ENCODE measurements around the gene SPECC1. TPM values are rescaled to one million over a fixed set of nuclear protein-coding genes. Genes with fewer than 3 reads are reported as not detected.
"Not testable (repeated sequence)": the region's sequence is repeated elsewhere in the genome, so short reads cannot be mapped to it uniquely, and the experiment has no call there.

The SPECC1 gene
- polyA plus RNA-seq, 3 donors: 5.0 to 11.5 (median 8.2) TPM

DNA sequence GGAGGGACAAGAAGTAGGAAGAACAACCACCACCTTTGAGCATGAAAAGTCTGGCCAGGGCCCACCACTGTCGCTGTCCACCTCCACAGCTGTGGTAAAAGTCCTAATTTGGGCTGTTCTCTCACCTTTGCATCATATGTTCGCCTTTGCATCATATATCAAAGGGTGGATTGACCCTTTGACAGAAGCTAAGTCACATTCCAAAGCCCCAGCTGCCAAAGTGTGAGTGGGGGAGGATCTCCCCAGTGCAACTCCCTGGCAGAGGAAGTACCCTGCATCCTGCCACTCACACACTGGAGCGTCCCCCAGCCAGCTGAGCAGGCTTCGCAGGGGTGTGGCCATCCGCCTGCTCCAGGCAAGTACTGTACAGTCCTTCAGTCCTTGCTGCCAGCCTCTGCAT lies 12.7 kb upstream of the SPECC1 start:
- no peak overlapping the region for H3K27ac ChIP-seq (ENCODE audit: low read depth, low read length)
- 22 to 56% (median 31%) methylated on average over 5 of the region's 5 CpGs for WGBS, 3 donors

- no peak overlapping the region for H3K27ac ChIP-seq (ENCODE audit: low read depth, low read length)
- whole genome bisulfite sequencing, 3 donors: 25 to 31% (median 29%) methylated on average over 35 of the region's 35 CpGs
Observed at GRCh38 chr17:20008242-20009051, 712 bp upstream of the SPECC1 start.

DNA sequence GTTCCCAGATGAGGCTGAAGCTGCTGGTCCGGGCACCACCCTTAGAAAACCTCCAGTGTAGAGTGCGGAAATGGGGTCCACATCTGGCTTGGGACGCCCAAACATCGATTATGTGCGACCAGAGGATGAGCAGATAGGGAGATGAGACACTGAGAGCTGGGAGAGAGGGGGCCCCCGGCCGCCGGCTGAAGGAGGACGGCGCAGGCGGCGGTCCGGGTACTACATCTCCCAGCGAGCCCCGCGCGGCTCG lies 182 bp upstream of the SPECC1 start:
- WGBS, 3 donors: 0 to 1% (median 0%) methylated on average over 17 to 18 of the region's 18 CpGs
- H3K27ac ChIP-seq (ENCODE audit: low read depth, low read length): no peak overlapping the region

GRCh38 chr17:20010099-20010863 lies 1.1 kb downstream of the SPECC1 start:
- H3K27ac ChIP-seq (ENCODE audit: low read depth, low read length): no peak overlapping the region

GRCh38 chr17:20010936-20011335 lies 1.8 kb downstream of the SPECC1 start:
- no peak overlapping the region for H3K27ac ChIP-seq (ENCODE audit: low read depth, low read length)
- WGBS, 3 donors: 75 to 82% (median 81%) methylated on average over 1 of the region's 1 CpG

More at GRCh38 chr17:20010099-20010863, 1.1 kb downstream of the SPECC1 start:
- 15 to 26% (median 24%) methylated on average over 11 of the region's 11 CpGs for WGBS, 3 donors

DNA sequence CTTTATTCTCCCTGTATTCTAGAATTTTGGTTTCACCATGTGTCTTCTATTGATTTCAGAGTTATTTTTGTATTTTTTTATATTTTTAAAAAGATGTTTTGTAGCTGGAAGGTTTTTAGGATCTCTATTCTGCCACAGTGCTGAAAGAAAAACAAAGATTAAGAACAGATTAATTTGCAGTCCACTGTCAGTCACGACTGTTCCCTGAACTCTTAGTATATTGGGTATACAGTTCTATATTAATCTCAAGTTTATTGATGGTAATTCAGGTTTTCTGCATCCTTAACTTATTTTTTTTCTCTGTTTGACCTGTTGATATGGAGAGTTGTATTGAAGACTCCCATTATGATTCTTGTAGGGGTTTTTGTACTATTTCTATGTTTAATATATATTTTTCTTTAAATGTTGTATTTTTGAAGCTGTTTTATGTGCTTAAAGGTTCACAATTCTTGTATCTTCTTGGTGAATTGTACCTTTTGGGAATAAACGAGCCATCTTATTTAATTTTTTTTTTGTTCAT lies 2.9 kb downstream of the SPECC1 start:
- no peak overlapping the region for H3K27ac ChIP-seq (ENCODE audit: low read depth, low read length)
- 64 to 81% (median 80%) methylated on average over 2 of the region's 2 CpGs for WGBS, 3 donors

DNA sequence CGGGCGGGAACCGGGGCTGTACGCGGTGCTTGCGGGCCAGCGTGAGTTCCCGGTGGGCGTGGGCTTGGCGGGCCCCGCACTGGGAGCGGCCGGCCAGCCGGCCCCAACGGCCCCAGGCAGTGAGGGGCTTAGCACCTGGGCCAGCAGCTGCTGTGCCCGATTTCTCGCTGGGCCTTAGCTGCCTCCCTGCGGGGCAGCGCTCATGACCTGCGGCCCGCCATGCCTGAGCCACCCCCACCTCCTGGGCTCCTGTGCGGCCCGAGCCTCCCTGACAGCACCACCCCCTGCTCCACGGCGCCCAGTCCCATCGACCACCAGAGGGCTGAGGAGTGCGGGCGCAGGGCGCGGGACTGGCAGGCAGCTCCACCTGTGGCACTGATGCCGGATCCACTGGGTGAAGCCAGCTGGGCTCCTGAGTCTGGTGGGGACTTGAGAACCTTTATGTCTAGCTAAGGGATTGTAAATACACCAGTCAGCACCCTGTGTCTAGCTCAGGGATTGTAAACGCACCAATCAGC lies 7.4 kb downstream of the SPECC1 start:
- not testable (repeated sequence) for H3K27ac ChIP-seq (ENCODE audit: low read depth, low read length)

DNA sequence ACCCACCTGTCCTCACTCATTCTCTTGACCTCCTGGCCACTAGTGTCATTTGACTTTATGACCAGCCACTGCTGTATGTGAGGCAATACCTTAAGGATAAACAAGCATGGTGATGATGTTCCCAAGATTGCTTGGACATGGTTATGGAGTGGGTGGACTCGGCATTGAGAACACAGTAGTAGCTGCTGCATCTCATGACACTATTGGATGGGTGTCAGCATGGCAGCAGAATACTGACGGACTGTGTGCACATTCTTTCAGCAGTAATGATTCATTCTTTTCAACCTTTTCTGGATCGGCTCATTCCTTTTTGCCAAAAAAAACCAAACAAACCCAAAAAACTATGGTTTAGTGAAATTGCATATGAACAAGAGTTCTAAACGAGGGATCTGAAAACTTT lies 13.5 kb downstream of the SPECC1 start:
- no peak overlapping the region for H3K27ac ChIP-seq (ENCODE audit: low read depth, low read length)
- WGBS, 3 donors: 78 to 89% (median 88%) methylated on average over 4 of the region's 4 CpGs

More for the DNA sequence above, 7.4 kb downstream of the SPECC1 start:
- 94 to 98% (median 97%) methylated on average over 25 to 32 of the region's 32 CpGs for WGBS, 3 donors

GRCh38 chr17:20026960-20027359 lies 17.8 kb downstream of the SPECC1 start:
- no peak overlapping the region for H3K27ac ChIP-seq (ENCODE audit: low read depth, low read length)

GRCh38 chr17:20028443-20028842 lies 19.3 kb downstream of the SPECC1 start:
- WGBS, 3 donors: 72 to 84% (median 81%) methylated on average over 3 of the region's 3 CpGs
- no peak overlapping the region for H3K27ac ChIP-seq (ENCODE audit: low read depth, low read length)

GRCh38 chr17:20032636-20033035 lies 23.5 kb downstream of the SPECC1 start:
- 83 to 91% (median 91%) methylated on average over 7 of the region's 7 CpGs for WGBS, 3 donors
- no peak overlapping the region for H3K27ac ChIP-seq (ENCODE audit: low read depth, low read length)

- H3K27ac ChIP-seq (ENCODE audit: low read depth, low read length): no peak overlapping the region
- 72 to 84% (median 79%) methylated on average over 3 of the region's 3 CpGs for WGBS, 3 donors
Observed at GRCh38 chr17:20033415-20033814, 24.3 kb downstream of the SPECC1 start.

GRCh38 chr17:20035501-20035900 lies 26.3 kb downstream of the SPECC1 start:
- WGBS, 3 donors: 70 to 95% (median 94%) methylated on average over 3 of the region's 3 CpGs
- H3K27ac ChIP-seq (ENCODE audit: low read depth, low read length): no peak overlapping the region

GRCh38 chr17:20037286-20037685 lies 28.1 kb downstream of the SPECC1 start:
- WGBS, 3 donors: 44 to 79% (median 77%) methylated on average over 1 of the region's 1 CpG
- H3K27ac ChIP-seq (ENCODE audit: low read depth, low read length): not testable (repeated sequence)

DNA sequence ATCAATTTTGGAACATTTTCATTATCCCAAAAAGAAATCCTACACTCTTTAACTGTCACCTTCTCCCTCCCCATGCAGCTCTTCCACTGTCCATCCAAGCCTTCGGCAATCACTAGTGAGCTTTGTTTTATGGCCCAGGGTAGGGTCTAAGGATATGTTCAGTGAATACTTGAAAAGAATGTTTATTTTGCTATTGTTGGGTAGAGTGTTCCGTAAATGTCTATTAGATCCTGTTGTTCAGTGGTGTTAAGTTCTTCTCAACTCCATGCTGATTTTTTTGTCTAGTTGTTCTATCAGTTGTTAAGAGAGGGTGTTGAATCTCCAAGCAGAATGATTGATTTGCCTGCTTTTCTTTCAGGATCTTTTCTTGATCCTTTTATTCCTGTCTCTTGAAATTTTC lies 29.9 kb downstream of the SPECC1 start:
- 92 to 95% (median 94%) methylated on average over 2 of the region's 2 CpGs for WGBS, 3 donors
- no peak overlapping the region for H3K27ac ChIP-seq (ENCODE audit: low read depth, low read length)

- no peak overlapping the region for H3K27ac ChIP-seq (ENCODE audit: low read depth, low read length)
Observed at GRCh38 chr17:20040216-20040615, 31.1 kb downstream of the SPECC1 start.

- H3K27ac ChIP-seq (ENCODE audit: low read depth, low read length): no peak overlapping the region
- 79 to 93% (median 81%) methylated on average over 3 of the region's 3 CpGs for WGBS, 3 donors
Observed at GRCh38 chr17:20043021-20043420, 33.9 kb downstream of the SPECC1 start.

GRCh38 chr17:20045476-20045875 lies 36.3 kb downstream of the SPECC1 start:
- WGBS, 3 donors: 35 to 71% (median 48%) methylated on average over 1 of the region's 1 CpG
- no peak overlapping the region for H3K27ac ChIP-seq (ENCODE audit: low read depth, low read length)

DNA sequence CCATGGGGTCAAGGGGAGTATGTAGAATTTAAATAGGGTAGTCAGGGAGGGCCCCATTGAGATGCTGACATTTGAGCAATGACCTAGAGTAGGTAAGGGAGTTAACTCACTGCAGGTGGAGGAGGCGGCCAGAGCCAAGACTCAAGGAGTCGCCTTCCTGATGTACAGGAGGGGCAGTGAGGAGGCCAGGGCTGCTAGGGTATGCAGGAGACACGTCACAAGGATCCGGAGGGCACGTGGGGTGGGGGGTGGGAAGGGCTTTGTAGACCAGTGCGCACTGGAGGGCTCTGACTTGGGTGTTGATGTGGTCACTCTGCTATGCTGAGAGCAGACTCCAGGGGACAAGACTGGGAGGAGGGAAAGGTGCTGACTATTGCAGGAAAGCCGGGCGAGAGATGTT lies 37.5 kb downstream of the SPECC1 start:
- H3K27ac ChIP-seq (ENCODE audit: low read depth, low read length): no peak overlapping the region
- 66 to 84% (median 81%) methylated on average over 8 of the region's 8 CpGs for WGBS, 3 donors

DNA sequence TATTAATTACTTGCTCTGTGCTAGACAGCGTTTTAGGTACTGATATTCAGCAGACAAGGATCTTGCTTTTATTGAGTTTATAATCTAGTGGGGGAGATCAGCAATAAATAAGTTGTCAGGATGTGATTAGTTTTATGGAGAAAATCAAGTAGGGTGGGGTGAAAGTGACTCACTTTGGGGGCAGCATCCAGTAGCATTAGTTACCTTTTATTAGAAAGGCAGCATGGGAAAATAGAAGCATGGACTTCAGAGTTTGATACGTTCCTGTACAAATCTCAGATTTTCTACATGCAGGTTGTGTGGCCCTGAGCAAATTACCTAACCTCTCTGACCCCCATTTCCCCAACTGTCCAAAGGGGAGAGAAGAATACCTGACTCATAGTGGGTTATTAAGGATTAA lies 42.5 kb downstream of the SPECC1 start:
- WGBS, 3 donors: 68 to 89% (median 88%) methylated on average over 2 of the region's 2 CpGs
- H3K27ac ChIP-seq (ENCODE audit: low read depth, low read length): no peak overlapping the region

Data from adipose tissue (tissue), 3 donors.